K562 (cell line): ENCODE measurements around the gene OXT. TPM values are rescaled to one million over a fixed set of nuclear protein-coding genes. Genes with fewer than 3 reads are reported as not detected.
"Not testable (repeated sequence)": the region's sequence is repeated elsewhere in the genome, so short reads cannot be mapped to it uniquely, and the experiment has no call there.

Source experiments
- ATAC-seq: fragments of 200-7000 bp; cut with Tn5 transposase; 3 replicates; pipeline ENCODE4 v1.9.1; 2020; ENCODE audit warnings: moderate library complexity
- BruUV-seq: library from RNA; stranded (reverse); fragments of 400-500 nt; replicated peaks from 2 replicates; lab custom pipeline; 2021; lab: Mats Ljungman, UMichigan
- CTCF ChIA-PET: fragments of 300-600 bp; formaldehyde crosslinking; extraction: SDS; loops from one replicate; lab custom pipeline; 2021; ENCODE audit warnings: low intra/inter-chr PET ratio; lab: Yijun Ruan, JAX
- POLR2A ChIA-PET: fragments of 300-600, 350-650 bp; sonication (Branson Sonifier 250); formaldehyde crosslinking; extraction: SDS; loops from one replicate; lab custom pipeline; 2021; ENCODE audit warnings: antibody characterized with exemption, inconsistent platforms; lab: Yijun Ruan, JAX
- DNase-seq, 4 experiments: peaks; one replicate each; pipeline versions ENCODE4 v3.0.0 to v3.0.0-alpha.2; 2011 to 2018; ENCODE audit warnings: low spot score in 3 of 4, mixed read lengths in 3 of 4; ENCODE audit errors: extremely low read depth in 1 of 4
- FAIRE-seq: peaks from 2 replicates; lab custom pipeline; 2011; peaks lifted over from hg19 to GRCh38; lab: Jason Lieb, UNC
- H2AFZ ChIP-seq: 2 replicates; pipeline ENCODE4 v1.6.0; 2011; ENCODE audit warnings: low read depth, low read length, control low read depth, inconsistent platforms
- H3K27ac ChIP-seq: fragments of 200-600 bp; 3 replicates; pipeline ENCODE4 v1.8.0; 2011; ENCODE audit warnings: low read depth, mild to moderate bottlenecking, control low read depth, inconsistent platforms, low read length, moderate library complexity, mixed read lengths; ENCODE audit errors: extremely low read depth
- H3K27me3 ChIP-seq, 2 experiments: fragments of 300-600 bp in 1 of 2; 2 replicates in 1 of 2; 3 replicates in 1 of 2; pipeline versions ENCODE4 v1.6.0 to v1.8.0; 2011; ENCODE audit warnings: inconsistent platforms in 2 of 2, low read length in 2 of 2, mild to moderate bottlenecking in 1 of 2, mixed read lengths in 1 of 2, moderate library complexity in 1 of 2; ENCODE audit not compliant: control insufficient read depth in 2 of 2, insufficient read depth in 2 of 2
- H3K36me3 ChIP-seq: fragments of 300-600 bp; 3 replicates; pipeline ENCODE4 v1.8.0; 2011; ENCODE audit warnings: mild to moderate bottlenecking, low read length, inconsistent platforms; ENCODE audit not compliant: control insufficient read depth, insufficient read depth
- H3K4me1 ChIP-seq, 2 experiments: fragments of 200-600 bp in 1 of 2; replicated peaks in 1 of 2; 2 replicates in 1 of 2; 3 replicates in 1 of 2; pipeline versions ENCODE4 v1.5.1 to v1.8.0; 2011; ENCODE audit warnings: inconsistent platforms in 2 of 2, low read length in 2 of 2, mild to moderate bottlenecking in 1 of 2, mixed read lengths in 1 of 2, moderate library complexity in 1 of 2; ENCODE audit not compliant: control insufficient read depth in 2 of 2, insufficient read depth in 2 of 2
- H3K4me2 ChIP-seq: 2 replicates; pipeline ENCODE4 v1.6.1; 2011; ENCODE audit warnings: low read length, control low read depth, inconsistent platforms, mixed read lengths; ENCODE audit not compliant: insufficient read depth
- H3K4me3 ChIP-seq: fragments of 200-600 bp; sonication (generic), shearing (Covaris generic); 2 replicates; pipeline ENCODE4 v1.5.1; 2016; ENCODE audit warnings: control low read depth, inconsistent platforms
- H3K79me2 ChIP-seq: fragments of 200-600 bp; 3 replicates; pipeline ENCODE4 v1.8.0; 2011; ENCODE audit warnings: low read length, inconsistent platforms; ENCODE audit not compliant: control insufficient read depth, insufficient read depth
- H3K9ac ChIP-seq, 2 experiments: 2 replicates each; pipeline versions ENCODE4 v1.6.0 to v1.6.1; 2011; ENCODE audit warnings: low read depth in 2 of 2, low read length in 2 of 2, control low read depth in 1 of 2, inconsistent platforms in 1 of 2, mild to moderate bottlenecking in 1 of 2, mixed read lengths in 1 of 2; ENCODE audit not compliant: insufficient read depth in 1 of 2
- H3K9me1 ChIP-seq: one replicate; pipeline ENCODE4 v1.6.0; 2011; ENCODE audit warnings: inconsistent platforms, mild to moderate bottlenecking, low read length, moderate library complexity; ENCODE audit not compliant: control insufficient read depth, insufficient read depth
- H3K9me3 ChIP-seq: replicated peaks from 2 replicates; pipeline ENCODE4 v1.5.1; 2011; ENCODE audit warnings: low read depth, low read length, inconsistent platforms; ENCODE audit not compliant: control insufficient read depth, insufficient read depth
- H4K20me1 ChIP-seq: replicated peaks from 2 replicates; pipeline ENCODE4 v1.6.1; 2011; ENCODE audit warnings: low read length, inconsistent platforms, mixed read lengths; ENCODE audit not compliant: control insufficient read depth, insufficient read depth
- ATF1 ChIP-seq, 2 experiments: fragments of 450-650 bp in 1 of 2; IDR thresholded peaks; 2 replicates each; pipeline ENCODE4 v1.6.1; 2016; ENCODE audit warnings: missing compliant biosample characterization in 1 of 2, missing genetic modification characterization in 1 of 2
- BCOR ChIP-seq: fragments of 450-650 bp; IDR thresholded peaks from 2 replicates; pipeline ENCODE4 v1.6.1; 2016
- ETV1 ChIP-seq: fragments of 450-650 bp; conservative IDR thresholded peaks from 2 replicates; pipeline ENCODE4 v1.6.1; 2016; ENCODE audit warnings: missing genetic modification characterization, control low read depth, low read depth, missing compliant biosample characterization
- HBP1 ChIP-seq: fragments of 450-650 bp; formaldehyde crosslinking; IDR thresholded peaks from 2 replicates; pipeline ENCODE4 v1.4.0; 2022; ENCODE audit warnings: missing genetic modification characterization
- KDM1A ChIP-seq, 2 experiments: fragments of 450-650 bp; IDR thresholded peaks; 2 replicates each; pipeline ENCODE4 v1.6.1; 2016; ENCODE audit warnings: mild to moderate bottlenecking in 2 of 2
- MECOM ChIP-seq: fragments of 250-450 bp; sonication (Bioruptor Pico); IDR thresholded peaks from 2 replicates; pipeline ENCODE4 v1.8.0; 2022; ENCODE audit warnings: inconsistent platforms
- PHF20 ChIP-seq: fragments of 450-650 bp; IDR thresholded peaks from 2 replicates; pipeline ENCODE4 v1.6.1; 2018; ENCODE audit not compliant: partially characterized antibody
- TCF15 ChIP-seq: fragments of 250-450 bp; sonication (Bioruptor Pico); IDR thresholded peaks from 2 replicates; pipeline ENCODE4 v1.8.0; 2022; ENCODE audit warnings: moderate library complexity, mild to moderate bottlenecking, inconsistent platforms
- ZFX ChIP-seq: sonication (generic); formaldehyde crosslinking; IDR thresholded peaks from 2 replicates; pipeline ENCODE4 v1.8.0; 2022; ENCODE audit warnings: mild to moderate bottlenecking, missing genetic modification reagents, moderate library complexity
- ZNF224 ChIP-seq: sonication (generic); formaldehyde crosslinking; IDR thresholded peaks from 2 replicates; pipeline ENCODE4 v1.8.0; 2022; ENCODE audit warnings: mild to moderate bottlenecking, missing genetic modification reagents
- WGBS: fragments of 100-300 bp; shearing (Covaris generic); methylation state at CpG from one replicate; pipeline ENCODE4 v1.1.6; 2016; ENCODE audit warnings: low coverage, mixed read lengths; ENCODE audit not compliant: insufficient coverage; ENCODE audit errors: missing lambda C conversion rate; 5-methylcytosine and 5-hydroxymethylcytosine counted together
- in situ Hi-C: fragments of 300-500 bp; cut with MboI; formaldehyde crosslinking; loops from 4 replicates; pipeline ENCODE4 v1.15.0; 2018; ENCODE audit warnings: inconsistent platforms, mixed read lengths
- intact Hi-C: fragments of 100-400 bp; cut with micrococcal nuclease; formaldehyde crosslinking; loops from 2 replicates; pipeline ENCODE4 v1.14.2; 2022
- polyA plus RNA-seq, 8 experiments: library from polyadenylated mRNA; depleted of rRNA in 4 of 8; stranded (reverse) in 5 of 8; unstranded in 3 of 8; fragments of >200 nt; fragmentation: Nextera tagmentation in 2 of 8; fragmentation: Illumina TruSeq in 1 of 8; extraction: Ambion mirVana in 2 of 8; extraction: Trizol in 1 of 8; gene quantifications; 2 replicates each; pipeline versions ENCODE4 v1.2.1 to v1.2.3, GENCODE V29; 2011 to 2014; ENCODE audit warnings: inconsistent platforms in 1 of 8, missing spikeins in 1 of 8
- total RNA-seq, 7 experiments: library from RNA; depleted of rRNA in 6 of 7; stranded (reverse); fragments of >200 nt in 6 of 7; fragmentation: Illumina TruSeq in 2 of 7; extraction: Trizol in 2 of 7; gene quantifications; 2 replicates each; pipeline versions ENCODE4 v1.2.1 to v1.2.3, GENCODE V29; 2011 to 2021; ENCODE audit warnings: low replicate concordance in 1 of 7

The OXT gene
- total and polyA plus RNA-seq, 9 of the 15 experiments (the other 6 are each of a cell fraction or from before 2014, with no cell fraction given), result not detected

GRCh38 chr20:3059489-3059888 is 11.9 kb upstream of the OXT start:
- no peak overlapping the region for H3K27ac ChIP-seq
- no peak for FAIRE-seq
- no peaks in the 10 kb centered on the region for H3K9me1 ChIP-seq
- ATAC-seq, result no peak
- no TSS peak for BruUV-seq
- no peaks in the 10 kb centered on the region for H3K36me3 ChIP-seq
- CTCF ChIA-PET, result no interaction called here
- no peak overlapping the region for H3K4me3 ChIP-seq
- WGBS, result 19% methylated on average over 3 of the region's 3 CpGs
- H4K20me1 ChIP-seq, result no peaks in the 10 kb centered on the region
- no peak overlapping the region for H3K4me2 ChIP-seq
- no peak for TF ChIP-seq ETV1 (tag)
- no peak for TF ChIP-seq BCOR
- no peak for TF ChIP-seq ZFX (CRISPR knock-in tag)
- no peak for TF ChIP-seq ZNF224 (CRISPR knock-in tag)
- no peak for TF ChIP-seq KDM1A (IDR thresholded peaks at IDR 0.05)
- no peak for TF ChIP-seq TCF15 (CRISPR knock-in tag)
- no peak for TF ChIP-seq ATF1 (CRISPR knock-in tag; IDR thresholded peaks at IDR 0.05)
- TF ChIP-seq ATF1 (tag; IDR thresholded peaks at IDR 0.05), result no peak
- TF ChIP-seq PHF20, result no peak
- no peak for TF ChIP-seq HBP1 (CRISPR knock-in tag)
- no peak for TF ChIP-seq MECOM (CRISPR knock-in tag)
- POLR2A ChIA-PET, result no interaction called here
- H3K9ac ChIP-seq, result peak overlapping the region in 1 of 2 experiments; percentile 26; a peak in 1 of 4 replicates
- no peak for DNase-seq
- in situ Hi-C loops (no loop called here), intact Hi-C loops (loop anchor here (10.0 kb wide), 1 partner anchor 215 kb away; no protein-coding TSS in a partner anchor)
- H3K4me1 ChIP-seq, result no peaks in the 10 kb centered on the region
- no peaks in the 10 kb centered on the region for H3K27me3 ChIP-seq
- H3K79me2 ChIP-seq, result no peaks in the 10 kb centered on the region
- H3K9me3 ChIP-seq, result no peaks in the 10 kb centered on the region
- H2AFZ ChIP-seq, result no peak overlapping the region

GRCh38 chr20:3064119-3064518 is 7.3 kb upstream of the OXT start:
- BruUV-seq, CTCF ChIA-PET, ATAC-seq: not testable (repeated sequence)

More at GRCh38 chr20:3064119-3064518, 7.3 kb upstream of the OXT start:
- H4K20me1 ChIP-seq, H3K9me3 ChIP-seq, H3K4me2 ChIP-seq, H3K9me1 ChIP-seq, intact Hi-C loops, H3K4me1 ChIP-seq, H3K36me3 ChIP-seq, in situ Hi-C loops, DNase-seq, FAIRE-seq, H3K4me3 ChIP-seq, H3K27me3 ChIP-seq, H2AFZ ChIP-seq, H3K79me2 ChIP-seq, H3K27ac ChIP-seq, H3K9ac ChIP-seq: not testable (repeated sequence)
- POLR2A ChIA-PET, result interaction anchor here (0.6 kb wide), 1 partner anchor 1498 kb away, joined by 3 read pairs; no protein-coding TSS in a partner anchor
- WGBS, result 43% methylated on average over 6 of the region's 6 CpGs
